Common myeloid progenitor, CD34-positive (primary cell): ENCODE results near the gene SLC66A1.

Experiments
- CTCF ChIA-PET: fragments of 350-600 bp; sonication (Branson Sonifier 250); formaldehyde crosslinking; loops from one replicate; lab custom pipeline; 2021; ENCODE audit warnings: antibody characterized with exemption; lab: Charles Lee
- POLR2A ChIA-PET: fragments of 350-600 bp; sonication (Branson Sonifier 250); formaldehyde crosslinking; loops from one replicate; lab custom pipeline; 2021; ENCODE audit warnings: antibody characterized with exemption; lab: Charles Lee
- DNase-seq, 3 donors: peaks; one replicate each; pipeline versions ENCODE4 v3.0.0 to v3.0.0-alpha.2; 2013
- H3K27ac ChIP-seq, 2 experiments: 1 replicate in 1 of 2; 2 replicates in 1 of 2; pipeline ENCODE4 v1.7.0; 2013; ENCODE audit warnings: inconsistent platforms in 2 of 2, low read length in 2 of 2, mild to moderate bottlenecking in 2 of 2, low read depth in 1 of 2, moderate library complexity in 1 of 2; ENCODE audit not compliant: severe bottlenecking in 2 of 2, insufficient read depth in 1 of 2, poor library complexity in 1 of 2
- H3K27me3 ChIP-seq, 5 experiments: replicated peaks in 2 of 5; 1 replicate in 3 of 5; 2 replicates in 2 of 5; pipeline versions ENCODE4 v1.6.1 to v1.7.0; 2013; ENCODE audit warnings: low read length in 4 of 5, mild to moderate bottlenecking in 2 of 5, moderate library complexity in 2 of 5, inconsistent platforms in 1 of 5; ENCODE audit not compliant: insufficient read depth in 5 of 5, control insufficient read depth in 4 of 5
- H3K36me3 ChIP-seq, 4 experiments: 1 replicate in 2 of 4; 2 replicates in 2 of 4; pipeline versions ENCODE4 v1.6.1 to v1.7.0; 2013; ENCODE audit warnings: low read length in 3 of 4, control low read depth in 1 of 4, mild to moderate bottlenecking in 1 of 4; ENCODE audit not compliant: control insufficient read depth in 4 of 4, insufficient read depth in 4 of 4
- H3K4me1 ChIP-seq, 4 experiments: 1 replicate in 3 of 4; 2 replicates in 1 of 4; pipeline versions ENCODE4 v1.6.1 to v1.7.1; 2013; ENCODE audit warnings: low read length in 3 of 4, mild to moderate bottlenecking in 3 of 4, control low read depth in 1 of 4, inconsistent platforms in 1 of 4, moderate library complexity in 1 of 4; ENCODE audit not compliant: control insufficient read depth in 4 of 4, insufficient read depth in 4 of 4; ENCODE audit errors: control extremely low read depth in 1 of 4
- H3K4me3 ChIP-seq, 7 experiments: 1 replicate in 4 of 7; 2 replicates in 3 of 7; pipeline versions ENCODE4 v1.5.1 to v1.7.0; 2013; ENCODE audit warnings: mild to moderate bottlenecking in 7 of 7, low read length in 6 of 7, moderate library complexity in 6 of 7, inconsistent platforms in 2 of 7, low read depth in 2 of 7, control low read depth in 1 of 7; ENCODE audit not compliant: insufficient read depth in 4 of 7, control insufficient read depth in 1 of 7; ENCODE audit errors: extremely low read depth in 1 of 7
- H3K9me3 ChIP-seq, 5 experiments: 1 replicate in 4 of 5; 2 replicates in 1 of 5; pipeline versions ENCODE4 v1.6.1 to v1.7.1; 2013; ENCODE audit warnings: low read length in 4 of 5, mild to moderate bottlenecking in 2 of 5, inconsistent platforms in 1 of 5, low read depth in 1 of 5, moderate library complexity in 1 of 5; ENCODE audit not compliant: control insufficient read depth in 4 of 5, insufficient read depth in 2 of 5; ENCODE audit errors: control extremely low read depth in 1 of 5
- WGBS: methylation state at CpG from one replicate; pipeline ENCODE4 v1.1.5; 2013; ENCODE audit not compliant: insufficient coverage; 5-methylcytosine and 5-hydroxymethylcytosine counted together

SLC66A1 gene

GRCh38 chr1:19315378-19316198 lies 3.5 kb downstream of the SLC66A1 start:
- peaks cover 0 to 16% (median 2%) of the 10 kb centered on the region in 4 experiments for H3K36me3 ChIP-seq
- WGBS: 43% methylated on average over 12 of the region's 17 CpGs
- peak overlapping the region in 4 of 7 experiments; percentile 19 to 40 (median 31) for H3K4me3 ChIP-seq
- H3K27me3 ChIP-seq: no peaks in the 10 kb centered on the region
- peak overlapping the region; percentile 33 to 55 for H3K27ac ChIP-seq
- H3K4me1 ChIP-seq: peaks cover 4 to 73% (median 64%) of the 10 kb centered on the region in 4 experiments
- H3K9me3 ChIP-seq: no peaks in the 10 kb centered on the region
- ChIA-PET POLR2A (no interaction called here), CTCF (interaction anchor here (0.8 to 2.3 kb wide), 3 partner anchors 10 to 31 kb away, joined by 3 to 5 read pairs (median 3); no protein-coding TSS in a partner anchor)
- DNase-seq: peak; percentile 74 to 95 (median 94)

- ChIA-PET POLR2A (no interaction called here), CTCF (no interaction called here)
- peaks cover 2 to 26% (median 2%) of the 10 kb centered on the region in 4 experiments for H3K36me3 ChIP-seq
- WGBS: 96% methylated on average over 11 of the region's 13 CpGs
- peaks cover 4 to 58% (median 50%) of the 10 kb centered on the region in 4 experiments for H3K4me1 ChIP-seq
- DNase-seq: no peak
- H3K27ac ChIP-seq: no peak overlapping the region
- no peaks in the 10 kb centered on the region for H3K27me3 ChIP-seq
- H3K4me3 ChIP-seq: no peak overlapping the region
- no peaks in the 10 kb centered on the region for H3K9me3 ChIP-seq
Measured at GRCh38 chr1:19317126-19317910, 5.2 kb downstream of the SLC66A1 start.

GRCh38 chr1:19319196-19319595 lies 7.1 kb downstream of the SLC66A1 start:
- no peak overlapping the region for H3K27ac ChIP-seq
- CTCF ChIA-PET: no interaction called here
- DNase-seq: no peak
- H3K4me3 ChIP-seq: no peak overlapping the region
- no peaks in the 10 kb centered on the region for H3K9me3 ChIP-seq
- no peaks in the 10 kb centered on the region for H3K27me3 ChIP-seq
- 90% methylated on average over 3 of the region's 3 CpGs for WGBS
- H3K36me3 ChIP-seq: peaks cover 3 to 37% (median 7%) of the 10 kb centered on the region in 4 experiments
- H3K4me1 ChIP-seq: peaks cover 4 to 40% (median 36%) of the 10 kb centered on the region in 4 experiments
- POLR2A ChIA-PET: no interaction called here

GRCh38 chr1:19321071-19321470 lies 8.9 kb downstream of the SLC66A1 start:
- no peaks in the 10 kb centered on the region for H3K27me3 ChIP-seq
- CTCF ChIA-PET: interaction anchor here (1.9 kb wide), 1 partner anchor 24 kb away, joined by 4 read pairs; no protein-coding TSS in a partner anchor
- POLR2A ChIA-PET: no interaction called here
- no peaks in the 10 kb centered on the region for H3K9me3 ChIP-seq
- DNase-seq: no peak
- 100% methylated on average over 2 of the region's 3 CpGs for WGBS
- H3K4me3 ChIP-seq: no peak overlapping the region
- H3K27ac ChIP-seq: no peak overlapping the region
- peaks cover 3 to 54% (median 17%) of the 10 kb centered on the region in 4 experiments for H3K36me3 ChIP-seq
- H3K4me1 ChIP-seq: peaks cover 3 to 31% (median 22%) of the 10 kb centered on the region in 4 experiments

GRCh38 chr1:19322481-19322880 lies 10.4 kb downstream of the SLC66A1 start:
- Histone ChIP-seq H3K4me1 (peaks cover 0 to 23% (median 13%) of the 10 kb centered on the region in 4 experiments), H3K27me3 (no peaks in the 10 kb centered on the region), H3K4me3 (no peak overlapping the region), H3K36me3 (peaks cover 3 to 62% (median 24%) of the 10 kb centered on the region in 4 experiments), H3K27ac (no peak overlapping the region), H3K9me3 (no peaks in the 10 kb centered on the region)
- 63% methylated on average over 9 of the region's 10 CpGs for WGBS
- ChIA-PET POLR2A (interaction anchor here (0.6 to 0.7 kb wide), 3 partner anchors 24 to 232 kb away, joined by 3 to 7 read pairs (median 4); no protein-coding TSS in a partner anchor), CTCF (interaction anchor here (1.9 kb wide), 1 partner anchor 22 kb away, joined by 4 read pairs; no protein-coding TSS in a partner anchor)
- no peak for DNase-seq

GRCh38 chr1:19323987-19324664 lies 12.0 kb downstream of the SLC66A1 start:
- Histone ChIP-seq H3K4me3 (no peak overlapping the region), H3K36me3 (peaks cover 0 to 61% (median 34%) of the 10 kb centered on the region in 4 experiments), H3K4me1 (peaks cover 0 to 13% (median 7%) of the 10 kb centered on the region in 4 experiments), H3K27ac (no peak overlapping the region), H3K9me3 (no peaks in the 10 kb centered on the region), H3K27me3 (no peaks in the 10 kb centered on the region)
- no peak for DNase-seq
- POLR2A ChIA-PET: no interaction called here
- CTCF ChIA-PET: interaction anchor here (1.1 kb wide), 1 partner anchor 20 kb away, joined by 3 read pairs; no protein-coding TSS in a partner anchor
- 95% methylated on average over 22 of the region's 23 CpGs for WGBS
